ENCODE results near the gene C6orf62. TPM values are rescaled to one million over a fixed set of nuclear protein-coding genes. Genes with fewer than 3 reads are reported as not detected.
A peak's percentile ranks its signal among the peaks of the same experiment; 100 is the strongest.

C6orf62 gene
- total and polyA plus RNA-seq, 2 donors (not counting 3 experiments of a cell fraction or from before 2014, with no cell fraction given): 36.5 to 129 TPM

- Histone ChIP-seq H3K9ac (replicated peaks; ENCODE audit: extremely low read depth, insufficient read depth, low read length) (peak overlapping the region; percentile 50), H3K9me1 (replicated peaks; ENCODE audit: control insufficient read depth, extremely low read depth, insufficient read depth, low read length) (no peaks in the 10 kb centered on the region), H3K4me1 (ENCODE audit: control insufficient read depth, extremely low read depth, insufficient read depth, low read length) (peaks cover 16% of the 10 kb centered on the region), H3K9me3 (replicated peaks; ENCODE audit: control insufficient read depth, insufficient read depth, low read length) (no peaks in the 10 kb centered on the region), H3K27ac (ENCODE audit: insufficient read depth, low read depth, low read length) (peak overlapping the region; percentile 90), H3K4me3 (replicated peaks in 1 of 3; ENCODE audit: insufficient read depth in 1 of 3, low read depth in 1 of 3, low read length in 3 of 3) (peak overlapping the region in 1 of 3 experiments; percentile 9), H4K20me1 (replicated peaks; ENCODE audit: control insufficient read depth, extremely low read depth, insufficient read depth, low read length) (no peaks in the 10 kb centered on the region), H3K79me2 (ENCODE audit: control insufficient read depth, insufficient read depth, low read length) (no peaks in the 10 kb centered on the region), H3K36me3 (ENCODE audit: control insufficient read depth in 2 of 2, extremely low read depth in 1 of 2, insufficient read depth in 2 of 2, low read length in 2 of 2) (no peaks in the 10 kb centered on the region), H3K4me2 (ENCODE audit: insufficient read depth, low read length) (peak overlapping the region; percentile 90), H2AFZ (ENCODE audit: low read depth, low read length) (peak overlapping the region; percentile 85), H3K27me3 (ENCODE audit: control insufficient read depth in 2 of 2, insufficient read depth in 2 of 2, low read length in 2 of 2) (no peaks in the 10 kb centered on the region)
- dilution Hi-C loops (cut with MboI; ENCODE audit: extremely low pct_ligation_motif_present, low sequenced_read_pairs): no loop called here
- TF ChIP-seq GATA2 (IDR thresholded peaks at IDR 0.05; ENCODE audit: insufficient read depth, insufficient read length, low read depth, low read length): no peak
- no peak for TF ChIP-seq CTCF (IDR thresholded peaks at IDR 0.05; ENCODE audit: extremely low read depth in 1 of 2, insufficient read depth in 1 of 2, low read depth in 1 of 2, low read length in 2 of 2)
- peak; percentile 88 for TF ChIP-seq FOS (IDR thresholded peaks at IDR 0.05; ENCODE audit: borderline replicate concordance, insufficient read depth, low read length)
- no peak for TF ChIP-seq MYC (IDR thresholded peaks at IDR 0.05; ENCODE audit: low read depth, low read length)
- TF ChIP-seq POLR2A (IDR thresholded peaks at IDR 0.05; ENCODE audit: low read depth, low read length): no peak
- no peak for TF ChIP-seq EZH2 (IDR thresholded peaks at IDR 0.05; ENCODE audit: borderline replicate concordance, low read depth, low read length, severe bottlenecking)
- no peak for TF ChIP-seq MAX (IDR thresholded peaks at IDR 0.05; ENCODE audit: insufficient read depth, insufficient read length)
- TF ChIP-seq JUN (IDR thresholded peaks at IDR 0.05; ENCODE audit: borderline replicate concordance, insufficient read depth, insufficient read length, low read depth): peak; percentile 91
- TF ChIP-seq POLR2AphosphoS5 (IDR thresholded peaks at IDR 0.05; ENCODE audit: insufficient read depth, low read depth, low read length): peak; percentile 51
- POLR2A ChIA-PET: interaction anchor here (0.6 to 1.6 kb wide), 5 partner anchors 22 to 44 kb away, joined by 3 to 18 read pairs (median 4); partner anchors contain the start of gene C6orf62
- FAIRE-seq (peak; percentile 100), DNase-seq (ENCODE audit: low read depth, low spot score) (peak; percentile 95)
- CTCF ChIA-PET: interaction anchor here (0.6 to 2.6 kb wide), 13 partner anchors 10 to 430 kb away, joined by 3 to 14 read pairs (median 4); partner anchors contain the start of gene C6orf62
- intact Hi-C loops (cut with micrococcal nuclease): loop anchor here (1.0 kb wide), 2 partner anchors 22 to 32 kb away; no protein-coding TSS in a partner anchor
- TSS peak; percentile 94 for BruUV-seq (replicated peaks)
Measured at GRCh38 chr6:24743265-24743943, 24.4 kb upstream of the C6orf62 start.
